HepG2 (cell line): Measurements from ENCODE around the gene ACADVL. TPM values are rescaled to one million over a fixed set of nuclear protein-coding genes. Genes with fewer than 3 reads are reported as not detected.

ENCODE experiments used
- CCDC6 ChIP-seq: sonication (generic); formaldehyde crosslinking; IDR thresholded peaks from 2 replicates; pipeline ENCODE4 v1.8.1; 2022; ENCODE audit warnings: mild to moderate bottlenecking, missing genetic modification reagents, moderate library complexity
- CEBPZ ChIP-seq: IDR thresholded peaks from 2 replicates; pipeline ENCODE4 v1.6.1; 2012; ENCODE audit warnings: low read length, improper control_type of control experiment
- HDAC1 ChIP-seq: sonication (generic); formaldehyde crosslinking; IDR thresholded peaks from 2 replicates; pipeline ENCODE4 v1.5.1; 2020; ENCODE audit warnings: mild to moderate bottlenecking, missing genetic modification reagents
- KDM1A ChIP-seq: IDR thresholded peaks from 2 replicates; pipeline ENCODE4 v1.6.1; 2016; ENCODE audit warnings: missing compliant biosample characterization
- MAFF ChIP-seq: IDR thresholded peaks from 2 replicates; pipeline ENCODE4 v1.6.1; 2011; ENCODE audit warnings: low read depth, low read length, improper control_type of control experiment
- NFAT5 ChIP-seq: sonication (generic); formaldehyde crosslinking; IDR thresholded peaks from 2 replicates; pipeline ENCODE4 v1.4.0; 2020; ENCODE audit warnings: missing genetic modification reagents
- PRPF4 ChIP-seq: fragments of 200-400 bp; formaldehyde crosslinking; IDR thresholded peaks from 2 replicates; pipeline ENCODE4 v1.6.1; 2016; ENCODE audit warnings: low read length, low read depth; ENCODE audit not compliant: poor library complexity, severe bottlenecking
- RFXAP ChIP-seq: sonication (generic); formaldehyde crosslinking; IDR thresholded peaks from 2 replicates; pipeline ENCODE4 v1.4.0; 2020; ENCODE audit warnings: missing genetic modification reagents, borderline replicate concordance
- TRIM22 ChIP-seq: fragments of 450-650 bp; IDR thresholded peaks from 2 replicates; pipeline ENCODE4 v1.6.1; 2017
- ZIK1 ChIP-seq: sonication (generic); formaldehyde crosslinking; IDR thresholded peaks from 2 replicates; pipeline ENCODE4 v1.5.0; 2020; ENCODE audit warnings: mild to moderate bottlenecking, low read depth, missing genetic modification reagents, borderline replicate concordance
- ZNF251 ChIP-seq: sonication (generic); formaldehyde crosslinking; IDR thresholded peaks from 2 replicates; pipeline ENCODE4 v1.9.0; 2021; ENCODE audit warnings: mild to moderate bottlenecking, missing genetic modification reagents
- ZNF512B ChIP-seq: sonication (generic); formaldehyde crosslinking; IDR thresholded peaks from 2 replicates; pipeline ENCODE4 v1.5.1; 2020; ENCODE audit warnings: missing genetic modification reagents, mild to moderate bottlenecking, borderline replicate concordance
- ZNF543 ChIP-seq: sonication (generic); formaldehyde crosslinking; IDR thresholded peaks from 2 replicates; pipeline ENCODE4 v1.4.0; 2020; ENCODE audit warnings: mild to moderate bottlenecking, missing genetic modification reagents
- ZNF546 ChIP-seq: sonication (generic); formaldehyde crosslinking; conservative IDR thresholded peaks from 2 replicates; pipeline ENCODE4 v1.8.1; 2023; ENCODE audit warnings: mild to moderate bottlenecking, missing genetic modification reagents
- ZNF570 ChIP-seq: sonication (generic); formaldehyde crosslinking; IDR thresholded peaks from 2 replicates; pipeline ENCODE4 v1.4.0; 2020; ENCODE audit warnings: mild to moderate bottlenecking, missing genetic modification reagents, borderline replicate concordance
- ZNF772 ChIP-seq: sonication (generic); formaldehyde crosslinking; IDR thresholded peaks from 2 replicates; pipeline ENCODE4 v1.5.0; 2020; ENCODE audit warnings: mild to moderate bottlenecking, missing genetic modification reagents
- polyA plus RNA-seq, 8 experiments: library from polyadenylated mRNA; depleted of rRNA in 3 of 8; stranded (reverse) in 7 of 8; unstranded in 1 of 8; fragments of >200 nt; fragmentation: Illumina TruSeq in 4 of 8; extraction: Trizol in 4 of 8; gene quantifications; 2 replicates each; pipeline versions ENCODE4 v1.2.1 to v1.2.3, GENCODE V29; 2011 to 2016; ENCODE audit warnings: low read depth in 4 of 8, missing spikeins in 1 of 8, mixed read lengths in 1 of 8; ENCODE audit not compliant: insufficient read depth in 1 of 8
- total RNA-seq, 5 experiments: library from RNA; depleted of rRNA; stranded (reverse); fragments of >200 nt; fragmentation: Illumina TruSeq; extraction: Trizol; gene quantifications; 2 replicates each; pipeline ENCODE4 v1.2.3, GENCODE V29; 2016; ENCODE audit warnings: low read depth in 1 of 5

The ACADVL gene
- total and polyA plus RNA-seq, 2 of the 13 experiments (the other 11 are each of a cell fraction or from before 2014, with no cell fraction given): 219 to 412 TPM

- TF ChIP-seq NFAT5 (CRISPR knock-in tag): no peak
- no peak for TF ChIP-seq PRPF4
- TF ChIP-seq RFXAP (CRISPR knock-in tag): no peak
- TF ChIP-seq HDAC1 (CRISPR knock-in tag): peak; percentile 94
- TF ChIP-seq CCDC6: peak; percentile 72
- TF ChIP-seq TRIM22: no peak
- TF ChIP-seq ZNF512B (CRISPR knock-in tag): no peak
- no peak for TF ChIP-seq MAFF
- TF ChIP-seq ZIK1: no peak
- no peak for TF ChIP-seq CEBPZ
- no peak for TF ChIP-seq ZNF251 (CRISPR knock-in tag)
- no peak; the same call in 1 of the 2 replicates for TF ChIP-seq ZNF546 (CRISPR knock-in tag)
- 0 out of 2 replicates have a peak, but pooled peaks have one; percentile 19 for TF ChIP-seq KDM1A (CRISPR knock-in tag)
- TF ChIP-seq ZNF772 (CRISPR knock-in tag): peak; percentile 74; the same call in 1 of the 2 replicates
- no peak for TF ChIP-seq ZNF570
- TF ChIP-seq ZNF543 (CRISPR knock-in tag): peak; percentile 81
Observed at GRCh38 chr17:7252176-7253043, 32.7 kb downstream of the ACADVL start, which contains the start of gene ELP5 (continued).
